Dermis lymphatic vessel endothelial cell (primary cell): ENCODE results near the gene GATM. TPM values are rescaled to one million over a fixed set of nuclear protein-coding genes. Genes with fewer than 3 reads are reported as not detected.

Source experiments
- total RNA-seq: library from RNA; depleted of rRNA; stranded (reverse); fragments of >200 nt; gene quantifications from 2 replicates; pipeline ENCODE4 v1.2.1, GENCODE V29; 2014

The GATM gene
- 0.43 and 0.52 TPM in 2 replicates for total RNA-seq

GRCh38 chr15:45378149-45378912, at the start of gene GATM:
Gene GATM (minus strand): TSS chr15:45378544. CDS start chr15:45378453, 91 bp downstream.

Other genes starting within 250 kb of the GATM start
- not detected in 2 replicates for gene DUOXA1, start 248.7 kb downstream of the GATM start, total RNA-seq
- gene DUOX1, start 248.6 kb downstream of the GATM start, total RNA-seq = not detected in 2 replicates
- gene SHF, start 190.6 kb downstream of the GATM start, total RNA-seq = 3.8 and 6.0 TPM in 2 replicates
- gene SLC28A2, start 126.3 kb downstream of the GATM start, total RNA-seq = not detected in 2 replicates
- gene SLC30A4, start 144.2 kb upstream of the GATM start, total RNA-seq = 8.5 and 8.8 TPM in 2 replicates
- gene BLOC1S6, start 208.8 kb upstream of the GATM start, total RNA-seq = 70.3 and 84.8 TPM in 2 replicates